ENCODE measurements around the gene PIAS4. TPM values are rescaled to one million over a fixed set of nuclear protein-coding genes. Genes with fewer than 3 reads are reported as not detected.

PIAS4 gene
- total and polyA plus RNA-seq, 2 of the 13 experiments (the other 11 are each of a cell fraction or from before 2014, with no cell fraction given) = 9.0 to 20.1 TPM

DNA sequence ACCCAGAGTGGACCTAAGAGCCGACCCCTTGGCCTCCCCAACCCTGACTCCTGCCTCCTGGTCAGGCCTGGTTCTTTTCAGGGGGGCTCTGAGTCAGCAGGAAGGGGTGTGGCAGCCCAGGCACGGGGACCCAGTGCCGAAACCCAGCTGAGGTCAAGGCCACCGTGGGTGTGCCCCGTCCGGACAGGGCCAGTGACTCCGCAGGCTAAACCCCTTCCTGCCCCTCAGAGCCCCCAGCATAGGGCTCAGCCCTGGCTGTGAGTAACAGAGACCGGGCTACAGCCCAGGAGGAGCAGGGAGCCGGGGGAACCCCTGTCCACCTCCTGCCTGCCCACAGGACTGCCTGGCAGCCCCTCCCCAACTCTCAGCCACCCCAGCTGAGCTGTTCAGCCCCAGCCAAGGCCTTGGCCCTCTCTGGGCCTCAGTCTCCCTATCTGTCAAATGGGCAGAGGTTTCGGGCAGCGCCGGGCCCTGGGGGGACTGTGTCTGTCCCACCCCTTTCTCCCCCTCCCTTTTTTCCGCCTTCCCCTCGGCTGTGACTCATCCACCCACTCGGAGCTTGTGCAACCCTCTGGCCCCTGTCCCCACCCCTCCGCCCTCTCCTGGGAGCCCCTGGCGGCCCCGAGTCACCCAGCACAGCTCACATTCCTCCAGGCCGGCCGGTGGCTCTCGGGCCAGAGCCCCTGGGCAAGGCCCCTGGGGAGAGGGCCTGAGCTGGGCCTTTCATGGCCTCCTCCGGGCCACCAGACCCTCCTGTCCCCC is 50.6 kb downstream of the PIAS4 start (continued):
- TF ChIP-seq, protein P1, sequence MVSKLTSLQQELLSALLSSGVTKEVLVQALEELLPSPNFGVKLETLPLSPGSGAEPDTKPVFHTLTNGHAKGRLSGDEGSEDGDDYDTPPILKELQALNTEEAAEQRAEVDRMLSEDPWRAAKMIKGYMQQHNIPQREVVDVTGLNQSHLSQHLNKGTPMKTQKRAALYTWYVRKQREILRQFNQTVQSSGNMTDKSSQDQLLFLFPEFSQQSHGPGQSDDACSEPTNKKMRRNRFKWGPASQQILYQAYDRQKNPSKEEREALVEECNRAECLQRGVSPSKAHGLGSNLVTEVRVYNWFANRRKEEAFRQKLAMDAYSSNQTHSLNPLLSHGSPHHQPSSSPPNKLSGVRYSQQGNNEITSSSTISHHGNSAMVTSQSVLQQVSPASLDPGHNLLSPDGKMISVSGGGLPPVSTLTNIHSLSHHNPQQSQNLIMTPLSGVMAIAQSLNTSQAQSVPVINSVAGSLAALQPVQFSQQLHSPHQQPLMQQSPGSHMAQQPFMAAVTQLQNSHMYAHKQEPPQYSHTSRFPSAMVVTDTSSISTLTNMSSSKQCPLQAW (CRISPR knock-in tag; IDR thresholded peaks at IDR 0.05) = peak; percentile 75
- TF ChIP-seq, protein P2, sequence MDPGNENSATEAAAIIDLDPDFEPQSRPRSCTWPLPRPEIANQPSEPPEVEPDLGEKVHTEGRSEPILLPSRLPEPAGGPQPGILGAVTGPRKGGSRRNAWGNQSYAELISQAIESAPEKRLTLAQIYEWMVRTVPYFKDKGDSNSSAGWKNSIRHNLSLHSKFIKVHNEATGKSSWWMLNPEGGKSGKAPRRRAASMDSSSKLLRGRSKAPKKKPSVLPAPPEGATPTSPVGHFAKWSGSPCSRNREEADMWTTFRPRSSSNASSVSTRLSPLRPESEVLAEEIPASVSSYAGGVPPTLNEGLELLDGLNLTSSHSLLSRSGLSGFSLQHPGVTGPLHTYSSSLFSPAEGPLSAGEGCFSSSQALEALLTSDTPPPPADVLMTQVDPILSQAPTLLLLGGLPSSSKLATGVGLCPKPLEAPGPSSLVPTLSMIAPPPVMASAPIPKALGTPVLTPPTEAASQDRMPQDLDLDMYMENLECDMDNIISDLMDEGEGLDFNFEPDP (CRISPR knock-in tag; conservative IDR thresholded peaks at IDR 0.05) = no peak
- TF ChIP-seq, protein P3, sequence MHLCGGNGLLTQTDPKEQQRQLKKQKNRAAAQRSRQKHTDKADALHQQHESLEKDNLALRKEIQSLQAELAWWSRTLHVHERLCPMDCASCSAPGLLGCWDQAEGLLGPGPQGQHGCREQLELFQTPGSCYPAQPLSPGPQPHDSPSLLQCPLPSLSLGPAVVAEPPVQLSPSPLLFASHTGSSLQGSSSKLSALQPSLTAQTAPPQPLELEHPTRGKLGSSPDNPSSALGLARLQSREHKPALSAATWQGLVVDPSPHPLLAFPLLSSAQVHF (CRISPR knock-in tag; IDR thresholded peaks at IDR 0.05) = no peak; the same call in 1 of the 2 replicates
- TF ChIP-seq ZNF207 (IDR thresholded peaks at IDR 0.05; ENCODE audit: borderline replicate concordance) = no peak
- peak; percentile 73 for TF ChIP-seq SRSF1 (optimal IDR thresholded peaks at IDR 0.05; ENCODE audit: low read depth, low read length)
- peak; percentile 75; the same call in 1 of the 2 replicates for TF ChIP-seq POLR2AphosphoS5 (IDR thresholded peaks at IDR 0.05; ENCODE audit: low read depth, low read length)
- no peak; the same call in 1 of the 2 replicates for TF ChIP-seq MEF2D (CRISPR knock-in tag; IDR thresholded peaks at IDR 0.05)
- TF ChIP-seq ZNF614 (CRISPR knock-in tag; IDR thresholded peaks at IDR 0.05; ENCODE audit: borderline replicate concordance) = peak; percentile 79; the same call in 1 of the 2 replicates

All from HepG2 (cell line).